Activated T-cell treated with anti-CD3 and anti-CD28 coated beads, Interleukin-2, amount 50 U/mL, for 24 hours (primary cell): ENCODE data around the gene PTPMT1.

Experiments used
- DNase-seq: peaks from one replicate; pipeline ENCODE4 v3.0.0-alpha.2; 2020
- H3K27ac Mint-ChIP-seq: 2 replicates; pipeline ENCODE4 v1.8.0; 2020; ENCODE audit warnings: mild to moderate bottlenecking, mixed read lengths
- H3K27me3 Mint-ChIP-seq: 2 replicates; pipeline ENCODE4 v1.8.0; 2020; ENCODE audit warnings: mixed read lengths
- H3K36me3 Mint-ChIP-seq: 2 replicates; pipeline ENCODE4 v1.8.0; 2020; ENCODE audit warnings: low read depth, mixed read lengths
- H3K4me1 Mint-ChIP-seq: 2 replicates; pipeline ENCODE4 v1.8.0; 2020; ENCODE audit warnings: low read depth, mixed read lengths
- H3K4me3 Mint-ChIP-seq: 2 replicates; pipeline ENCODE4 v1.8.0; 2020; ENCODE audit warnings: mild to moderate bottlenecking, moderate library complexity, mixed read lengths
- H3K9me3 Mint-ChIP-seq: 2 replicates; pipeline ENCODE4 v1.8.0; 2020; ENCODE audit warnings: mixed read lengths

PTPMT1 gene

GRCh38 chr11:47599902-47600301 is 34.5 kb downstream of the PTPMT1 start:
- Mint-ChIP-seq H3K27ac (no peak overlapping the region), H3K27me3 (peaks cover 10% of the 10 kb centered on the region), H3K9me3 (no peaks in the 10 kb centered on the region)

GRCh38 chr11:47603295-47603694 is 37.9 kb downstream of the PTPMT1 start:
- Mint-ChIP-seq H3K27me3 (no peaks in the 10 kb centered on the region), H3K36me3 (peaks cover 12% of the 10 kb centered on the region), H3K4me3 (no peak overlapping the region), H3K27ac (no peak overlapping the region), H3K4me1 (no peaks in the 10 kb centered on the region), H3K9me3 (no peaks in the 10 kb centered on the region)
- no peak for DNase-seq

More at GRCh38 chr11:47599902-47600301, 34.5 kb downstream of the PTPMT1 start:
- DNase-seq = no peak
- H3K36me3 Mint-ChIP-seq = no peaks in the 10 kb centered on the region
- no peaks in the 10 kb centered on the region for H3K4me1 Mint-ChIP-seq
- H3K4me3 Mint-ChIP-seq = no peak overlapping the region

GRCh38 chr11:47605921-47606320 is 40.5 kb downstream of the PTPMT1 start:
- Mint-ChIP-seq H3K9me3 (no peaks in the 10 kb centered on the region), H3K27me3 (no peaks in the 10 kb centered on the region), H3K4me1 (no peaks in the 10 kb centered on the region), H3K27ac (no peak overlapping the region), H3K36me3 (peaks cover 26% of the 10 kb centered on the region), H3K4me3 (no peak overlapping the region)
- no peak for DNase-seq

- Mint-ChIP-seq H3K27ac (no peak overlapping the region), H3K4me3 (no peak overlapping the region), H3K27me3 (no peaks in the 10 kb centered on the region), H3K36me3 (peaks cover 29% of the 10 kb centered on the region), H3K9me3 (no peaks in the 10 kb centered on the region), H3K4me1 (no peaks in the 10 kb centered on the region)
- peak; percentile 16 for DNase-seq
Observed at GRCh38 chr11:47606731-47607130, 41.3 kb downstream of the PTPMT1 start.

GRCh38 chr11:47607380-47607779 is 42.0 kb downstream of the PTPMT1 start:
- Mint-ChIP-seq H3K4me1 (no peaks in the 10 kb centered on the region), H3K36me3 (peaks cover 29% of the 10 kb centered on the region), H3K27me3 (no peaks in the 10 kb centered on the region), H3K27ac (no peak overlapping the region), H3K9me3 (no peaks in the 10 kb centered on the region), H3K4me3 (no peak overlapping the region)
- DNase-seq = peak; percentile 0

- H3K36me3 Mint-ChIP-seq = peaks cover 39% of the 10 kb centered on the region
- H3K4me3 Mint-ChIP-seq = no peak overlapping the region
- no peaks in the 10 kb centered on the region for H3K27me3 Mint-ChIP-seq
- H3K4me1 Mint-ChIP-seq = no peaks in the 10 kb centered on the region
- no peaks in the 10 kb centered on the region for H3K9me3 Mint-ChIP-seq
- peak; percentile 2 for DNase-seq
- H3K27ac Mint-ChIP-seq = peak overlapping the region; percentile 6
Observed at GRCh38 chr11:47609675-47610074, 44.3 kb downstream of the PTPMT1 start.

GRCh38 chr11:47611348-47611794 is 46.0 kb downstream of the PTPMT1 start:
- Mint-ChIP-seq H3K4me3 (no peak overlapping the region), H3K36me3 (peaks cover 47% of the 10 kb centered on the region), H3K27ac (no peak overlapping the region), H3K27me3 (no peaks in the 10 kb centered on the region), H3K9me3 (no peaks in the 10 kb centered on the region), H3K4me1 (no peaks in the 10 kb centered on the region)
- DNase-seq = peak; percentile 5

GRCh38 chr11:47615249-47615648 is 49.9 kb downstream of the PTPMT1 start:
- no peak for DNase-seq
- Mint-ChIP-seq H3K9me3 (no peaks in the 10 kb centered on the region), H3K27ac (peak overlapping the region; percentile 66), H3K4me3 (no peak overlapping the region), H3K4me1 (no peaks in the 10 kb centered on the region), H3K36me3 (peaks cover 61% of the 10 kb centered on the region), H3K27me3 (no peaks in the 10 kb centered on the region)

- DNase-seq = peak; percentile 9
- H3K27ac Mint-ChIP-seq = no peak overlapping the region
- no peaks in the 10 kb centered on the region for H3K9me3 Mint-ChIP-seq
- H3K4me1 Mint-ChIP-seq = no peaks in the 10 kb centered on the region
- no peaks in the 10 kb centered on the region for H3K27me3 Mint-ChIP-seq
- H3K36me3 Mint-ChIP-seq = peaks cover 70% of the 10 kb centered on the region
- no peak overlapping the region for H3K4me3 Mint-ChIP-seq
Observed at GRCh38 chr11:47616726-47617416, 51.5 kb downstream of the PTPMT1 start.

- DNase-seq = no peak
- Mint-ChIP-seq H3K27me3 (no peaks in the 10 kb centered on the region), H3K4me3 (no peak overlapping the region), H3K27ac (no peak overlapping the region), H3K36me3 (peaks cover 76% of the 10 kb centered on the region), H3K4me1 (no peaks in the 10 kb centered on the region), H3K9me3 (no peaks in the 10 kb centered on the region)
Observed at GRCh38 chr11:47617417-47617809, 52.0 kb downstream of the PTPMT1 start.

GRCh38 chr11:47620836-47621378 is 55.5 kb downstream of the PTPMT1 start:
- H3K27me3 Mint-ChIP-seq = no peaks in the 10 kb centered on the region

More at GRCh38 chr11:47620836-47621378, 55.5 kb downstream of the PTPMT1 start:
- H3K4me1 Mint-ChIP-seq = no peaks in the 10 kb centered on the region
- DNase-seq = no peak
- H3K27ac Mint-ChIP-seq = peak overlapping the region; percentile 59
- no peak overlapping the region for H3K4me3 Mint-ChIP-seq
- peaks cover 86% of the 10 kb centered on the region for H3K36me3 Mint-ChIP-seq
- H3K9me3 Mint-ChIP-seq = no peaks in the 10 kb centered on the region
